Measurements from ENCODE around the gene CCDC40. TPM values are rescaled to one million over a fixed set of nuclear protein-coding genes. Genes with fewer than 3 reads are reported as not detected.

The CCDC40 gene
- total RNA-seq, 1 donor from 2014 or later: 9.5 TPM

DNA sequence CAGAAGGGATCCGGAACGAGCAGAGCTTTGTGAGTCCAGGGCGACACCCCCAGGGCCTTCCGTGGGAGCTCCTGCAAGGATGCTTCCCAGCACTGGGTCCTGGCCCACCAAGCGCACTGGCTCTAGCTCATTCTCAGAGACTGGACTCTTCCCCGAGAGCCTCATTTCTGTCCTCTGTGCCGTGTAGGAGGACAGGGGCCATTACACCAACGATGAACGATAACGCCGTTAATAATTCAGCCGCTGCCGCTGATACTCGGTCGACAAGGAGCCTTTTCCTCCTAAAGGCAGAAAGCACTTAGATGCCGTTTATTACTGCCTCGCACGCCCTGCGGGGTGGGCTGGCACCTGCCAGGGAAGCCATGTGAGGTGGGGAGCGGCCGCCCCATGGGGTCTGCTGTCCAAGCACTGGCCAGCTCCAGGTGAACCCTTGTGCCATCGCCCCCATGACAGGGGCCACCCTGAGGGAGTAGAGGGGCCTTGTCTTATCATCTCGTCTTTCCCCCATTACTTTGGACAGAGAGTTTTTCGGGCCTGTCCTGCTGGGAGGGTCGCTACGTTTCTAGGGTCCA, 34.3 kb upstream of the CCDC40 start:
- no peak for DNase-seq (ENCODE audit: extremely low spot score, unreplicated experiment)
- Mint-ChIP-seq H3K36me3 (ENCODE audit: unreplicated experiment) (peaks cover 8% of the 10 kb centered on the region), H3K27me3 (ENCODE audit: unreplicated experiment) (no peaks in the 10 kb centered on the region), H3K4me1 (ENCODE audit: unreplicated experiment) (peaks cover 14% of the 10 kb centered on the region), H3K27ac (ENCODE audit: unreplicated experiment) (no peak overlapping the region), H3K4me3 (ENCODE audit: unreplicated experiment) (no peak overlapping the region), H3K9me3 (ENCODE audit: unreplicated experiment) (no peaks in the 10 kb centered on the region)
- TF ChIP-seq, protein P1, sequence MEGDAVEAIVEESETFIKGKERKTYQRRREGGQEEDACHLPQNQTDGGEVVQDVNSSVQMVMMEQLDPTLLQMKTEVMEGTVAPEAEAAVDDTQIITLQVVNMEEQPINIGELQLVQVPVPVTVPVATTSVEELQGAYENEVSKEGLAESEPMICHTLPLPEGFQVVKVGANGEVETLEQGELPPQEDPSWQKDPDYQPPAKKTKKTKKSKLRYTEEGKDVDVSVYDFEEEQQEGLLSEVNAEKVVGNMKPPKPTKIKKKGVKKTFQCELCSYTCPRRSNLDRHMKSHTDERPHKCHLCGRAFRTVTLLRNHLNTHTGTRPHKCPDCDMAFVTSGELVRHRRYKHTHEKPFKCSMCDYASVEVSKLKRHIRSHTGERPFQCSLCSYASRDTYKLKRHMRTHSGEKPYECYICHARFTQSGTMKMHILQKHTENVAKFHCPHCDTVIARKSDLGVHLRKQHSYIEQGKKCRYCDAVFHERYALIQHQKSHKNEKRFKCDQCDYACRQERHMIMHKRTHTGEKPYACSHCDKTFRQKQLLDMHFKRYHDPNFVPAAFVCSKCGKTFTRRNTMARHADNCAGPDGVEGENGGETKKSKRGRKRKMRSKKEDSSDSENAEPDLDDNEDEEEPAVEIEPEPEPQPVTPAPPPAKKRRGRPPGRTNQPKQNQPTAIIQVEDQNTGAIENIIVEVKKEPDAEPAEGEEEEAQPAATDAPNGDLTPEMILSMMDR (IDR thresholded peaks at IDR 0.05): no peak

DNA sequence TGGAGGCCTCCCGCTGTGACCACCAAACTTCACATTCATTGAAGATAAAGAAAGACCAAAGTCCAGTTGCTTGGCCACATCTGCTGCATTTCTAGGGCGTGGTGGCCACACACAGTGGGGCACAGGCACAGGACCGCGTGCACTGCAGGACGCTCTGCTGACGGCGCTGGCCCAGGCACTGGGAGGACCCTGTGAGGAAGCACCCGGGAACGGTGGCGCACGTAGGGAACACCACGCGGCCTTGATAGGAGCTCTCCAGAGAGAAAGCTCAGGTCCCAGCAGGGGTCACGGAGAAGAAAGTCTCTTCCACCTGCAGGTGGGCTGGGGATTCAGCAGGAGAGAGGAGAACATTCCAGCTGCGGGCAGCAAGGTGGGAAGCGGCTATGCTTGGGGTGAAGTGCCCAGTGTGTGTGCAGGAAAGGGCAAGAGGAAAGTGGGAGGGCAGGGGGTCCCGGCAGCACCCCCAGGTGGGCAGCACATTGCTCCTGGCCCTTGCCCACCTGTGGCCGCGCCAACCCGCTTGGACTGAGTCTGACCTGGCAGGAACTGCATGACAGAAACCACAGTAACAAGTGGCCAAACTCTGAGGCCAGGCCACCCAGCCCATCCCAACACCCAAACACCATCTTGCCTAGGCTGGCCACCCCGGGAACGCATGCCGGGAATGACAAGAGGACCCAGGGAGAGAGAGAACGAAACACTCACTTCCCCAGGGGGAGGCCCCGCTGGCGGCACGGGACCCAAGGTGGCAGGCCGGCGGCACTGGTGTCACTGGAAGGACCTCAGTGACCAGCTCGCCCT, 33.6 kb upstream of the CCDC40 start:
- Mint-ChIP-seq H3K27ac (ENCODE audit: unreplicated experiment) (no peak overlapping the region), H3K4me3 (ENCODE audit: unreplicated experiment) (no peak overlapping the region), H3K36me3 (ENCODE audit: unreplicated experiment) (peaks cover 8% of the 10 kb centered on the region), H3K4me1 (ENCODE audit: unreplicated experiment) (peaks cover 8% of the 10 kb centered on the region), H3K9me3 (ENCODE audit: unreplicated experiment) (no peaks in the 10 kb centered on the region), H3K27me3 (ENCODE audit: unreplicated experiment) (no peaks in the 10 kb centered on the region)
- no peak for DNase-seq (ENCODE audit: extremely low spot score, unreplicated experiment)
- TF ChIP-seq, protein P1 (IDR thresholded peaks at IDR 0.05): no peak

DNA sequence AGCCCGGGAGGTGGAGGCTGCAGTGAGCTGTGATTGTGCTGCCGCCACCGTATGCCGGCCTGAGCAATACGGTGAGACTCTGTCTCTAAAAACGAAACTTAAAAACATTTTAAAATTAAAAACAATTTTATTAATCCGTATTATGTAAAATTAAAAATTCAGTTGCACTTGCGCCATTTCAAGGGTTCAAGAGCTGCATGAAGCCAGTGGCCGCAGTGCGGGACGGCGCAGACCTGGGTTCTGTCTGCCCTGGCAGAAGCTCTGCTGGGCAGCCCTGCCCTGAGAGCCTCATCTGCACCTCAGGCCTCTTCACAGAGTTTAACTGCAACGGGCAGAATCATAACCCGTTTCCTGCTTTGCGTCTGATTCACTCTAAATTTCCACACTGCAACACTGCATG, 32.5 kb upstream of the CCDC40 start:
- Mint-ChIP-seq H3K27ac (ENCODE audit: unreplicated experiment) (no peak overlapping the region), H3K4me1 (ENCODE audit: unreplicated experiment) (peaks cover 7% of the 10 kb centered on the region), H3K27me3 (ENCODE audit: unreplicated experiment) (no peaks in the 10 kb centered on the region), H3K9me3 (ENCODE audit: unreplicated experiment) (no peaks in the 10 kb centered on the region), H3K4me3 (ENCODE audit: unreplicated experiment) (no peak overlapping the region), H3K36me3 (ENCODE audit: unreplicated experiment) (peaks cover 8% of the 10 kb centered on the region)
- no peak for DNase-seq (ENCODE audit: extremely low spot score, unreplicated experiment)
- TF ChIP-seq, protein P1 (IDR thresholded peaks at IDR 0.05): no peak

DNA sequence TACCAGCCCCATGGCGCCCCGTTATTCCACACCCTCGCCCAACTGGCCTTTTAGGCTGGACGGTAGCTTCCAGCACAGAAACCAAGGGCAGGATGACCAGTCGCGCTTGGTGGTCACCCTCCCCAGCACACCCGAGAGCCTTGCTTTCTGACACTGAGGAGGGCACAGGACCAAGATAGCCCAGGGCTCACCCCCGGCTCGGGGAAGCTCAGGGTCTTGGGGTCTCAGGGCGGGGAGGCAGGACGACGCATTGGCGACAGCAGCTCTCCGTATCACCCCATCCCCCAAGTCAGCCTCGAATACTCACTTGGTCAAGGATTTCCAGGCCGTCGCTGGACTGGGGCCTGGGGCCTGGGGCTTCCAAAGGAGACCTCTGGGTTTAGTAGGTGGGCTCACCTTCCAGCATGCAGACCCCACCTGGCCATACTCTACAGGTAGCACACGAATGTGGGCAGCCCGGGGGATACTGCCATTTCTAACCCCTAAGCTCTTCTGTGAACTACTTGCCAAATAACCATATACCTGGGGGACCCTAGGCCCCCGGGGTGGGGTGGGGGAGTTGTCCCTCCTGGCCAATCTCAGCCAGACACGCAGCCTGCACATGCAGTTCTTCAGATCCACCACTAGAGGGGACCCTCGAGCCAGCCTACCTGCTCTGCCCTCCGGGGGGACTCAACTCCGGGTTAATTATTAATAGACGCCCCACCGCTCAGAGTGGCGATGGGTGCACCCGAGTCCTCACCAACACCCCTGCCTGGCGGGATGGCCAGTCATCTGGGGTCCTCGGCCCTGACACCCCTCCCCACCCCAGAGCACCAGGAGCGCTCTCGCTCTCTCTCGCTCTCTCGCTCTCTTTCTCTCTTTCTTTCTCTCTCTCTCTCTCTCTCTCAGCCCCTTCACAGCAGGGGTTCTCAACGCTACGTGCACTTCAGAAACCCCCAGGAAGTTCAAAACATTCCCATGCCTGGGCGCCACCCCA, 30.8 kb upstream of the CCDC40 start:
- Mint-ChIP-seq H3K9me3 (ENCODE audit: unreplicated experiment) (no peaks in the 10 kb centered on the region), H3K4me1 (ENCODE audit: unreplicated experiment) (peaks cover 7% of the 10 kb centered on the region), H3K27me3 (ENCODE audit: unreplicated experiment) (no peaks in the 10 kb centered on the region), H3K27ac (ENCODE audit: unreplicated experiment) (peak overlapping the region; percentile 44), H3K4me3 (ENCODE audit: unreplicated experiment) (no peak overlapping the region), H3K36me3 (ENCODE audit: unreplicated experiment) (peaks cover 6% of the 10 kb centered on the region)
- TF ChIP-seq, protein P1 (IDR thresholded peaks at IDR 0.05): peak; percentile 95
- no peak for DNase-seq (ENCODE audit: extremely low spot score, unreplicated experiment)
